Transverse colon (tissue), 4 donors: ENCODE measurements around the gene CPM. TPM values are rescaled to one million over a fixed set of nuclear protein-coding genes. Genes with fewer than 3 reads are reported as not detected.

ENCODE experiments used
- DNase-seq: peaks from one replicate; pipeline ENCODE4 v3.0.0-alpha.2; 2019
- H3K27ac ChIP-seq, 4 donors: fragments of 200-600 bp; sonication (generic); 2 replicates each; pipeline ENCODE4 v1.5.1; 2016 to 2018; ENCODE audit warnings: inconsistent platforms in 4 of 4
- H3K27me3 ChIP-seq: fragments of 200-600 bp; sonication (generic); 2 replicates; pipeline ENCODE4 v1.5.1; 2017; ENCODE audit warnings: inconsistent platforms
- H3K36me3 ChIP-seq, 4 donors: fragments of 200-600 bp; sonication (generic); 2 replicates each; pipeline ENCODE4 v1.5.1; 2017 to 2019; ENCODE audit warnings: inconsistent platforms in 4 of 4
- H3K4me1 ChIP-seq, 4 donors: fragments of 200-600 bp; sonication (generic); 2 replicates each; pipeline ENCODE4 v1.5.1; 2017 to 2020; ENCODE audit warnings: inconsistent platforms in 4 of 4
- H3K4me3 ChIP-seq, 4 donors: fragments of 200-600 bp; sonication (generic); 1 replicate in 1 of 4; 2 replicates in 3 of 4; pipeline versions ENCODE4 v1.5.1 to v1.6.1; 2017 to 2019; ENCODE audit warnings: inconsistent platforms in 4 of 4
- H3K9me3 ChIP-seq, 2 donors: fragments of 200-600 bp; sonication (generic); 2 replicates each; pipeline ENCODE4 v1.5.1; 2017 to 2019; ENCODE audit warnings: inconsistent platforms in 2 of 2
- EP300 ChIP-seq: sonication (generic); formaldehyde crosslinking; IDR thresholded peaks from one replicate; pipeline ENCODE4 v1.6.1; 2017; ENCODE audit warnings: antibody characterized with exemption, low read depth
- POLR2A ChIP-seq: fragments of 450-650 bp; IDR thresholded peaks from one replicate; pipeline ENCODE4 v1.6.1; 2016; ENCODE audit warnings: antibody characterized with exemption, mild to moderate bottlenecking, moderate library complexity
- POLR2AphosphoS5 ChIP-seq, 3 donors: sonication (generic); formaldehyde crosslinking; IDR thresholded peaks; one replicate each; pipeline ENCODE4 v1.6.1; 2016; ENCODE audit warnings: antibody characterized with exemption in 3 of 3
- WGBS, 2 donors: methylation state at CpG; one replicate each; pipeline ENCODE4 v1.1.5; 2018; ENCODE audit warnings: low coverage in 1 of 2; 5-methylcytosine and 5-hydroxymethylcytosine counted together
- in situ Hi-C, 4 donors: fragments of 200-750 bp; cut with MboI; loops; one replicate each; pipeline versions ENCODE4 v1.15.0 to v1.15.1; 2017; ENCODE audit warnings: low sequenced_read_pairs in 3 of 4, low pct_ligation_motif_present in 1 of 4, low pct_unique_long_range_greater_than_20kb in 1 of 4
- intact Hi-C: fragments of 100-400 bp; cut with DNase I; formaldehyde crosslinking; loops from one replicate; pipeline ENCODE4 v1.15.1; 2023; ENCODE audit warnings: low total_unique reads
- total RNA-seq, 4 donors: library from RNA; depleted of rRNA; stranded (reverse); fragments of >200 nt; gene quantifications; one replicate each; pipeline ENCODE4 v1.1.0, GENCODE V29; 2016
- TF ChIP-seq, protein P1 (sequence below), 5 experiments: fragments of 200-600 bp in 3 of 5; fragments of 450-650 bp in 2 of 5; sonication (generic) in 3 of 5; IDR thresholded peaks; 1 replicate in 2 of 5; 2 replicates in 3 of 5; pipeline ENCODE4 v1.5.1; 2016 to 2017; ENCODE audit warnings: antibody characterized with exemption in 5 of 5, inconsistent platforms in 3 of 5, mild to moderate bottlenecking in 2 of 5, moderate library complexity in 1 of 5

Gene CPM
- total RNA-seq, 4 donors from 2014 or later: 36.4 to 147 (median 107) TPM

DNA sequence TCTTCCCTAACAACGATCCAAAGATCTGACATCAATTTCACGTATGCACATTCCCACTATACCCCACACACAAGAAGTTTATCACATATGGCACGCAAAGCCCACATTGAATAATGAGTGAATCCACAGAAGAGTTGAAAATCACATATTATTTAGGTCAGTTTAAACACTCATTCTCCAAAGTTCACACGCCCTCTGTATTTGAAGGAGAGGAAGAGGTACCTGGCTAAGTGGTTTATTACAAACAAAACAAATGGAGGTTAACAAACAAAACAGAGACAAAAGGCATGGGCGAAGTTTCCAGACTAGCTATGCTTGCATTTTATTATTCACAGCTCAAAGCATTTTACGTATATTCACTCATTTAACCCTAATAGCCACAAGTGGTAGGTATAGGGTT, 41.8 kb downstream of the CPM start:
- Histone ChIP-seq H3K4me1 (no peaks in the 10 kb centered on the region), H3K9me3 (no peaks in the 10 kb centered on the region), H3K27me3 (no peaks in the 10 kb centered on the region), H3K4me3 (no peak overlapping the region), H3K27ac (no peak overlapping the region), H3K36me3 (no peaks in the 10 kb centered on the region)
- in situ Hi-C loops (no loop called here), intact Hi-C loops (no loop called here)
- WGBS, 2 donors: 65 to 76% methylated on average over 5 to 6 of the region's 6 CpGs
- no peak for TF ChIP-seq POLR2A
- TF ChIP-seq, protein P1, sequence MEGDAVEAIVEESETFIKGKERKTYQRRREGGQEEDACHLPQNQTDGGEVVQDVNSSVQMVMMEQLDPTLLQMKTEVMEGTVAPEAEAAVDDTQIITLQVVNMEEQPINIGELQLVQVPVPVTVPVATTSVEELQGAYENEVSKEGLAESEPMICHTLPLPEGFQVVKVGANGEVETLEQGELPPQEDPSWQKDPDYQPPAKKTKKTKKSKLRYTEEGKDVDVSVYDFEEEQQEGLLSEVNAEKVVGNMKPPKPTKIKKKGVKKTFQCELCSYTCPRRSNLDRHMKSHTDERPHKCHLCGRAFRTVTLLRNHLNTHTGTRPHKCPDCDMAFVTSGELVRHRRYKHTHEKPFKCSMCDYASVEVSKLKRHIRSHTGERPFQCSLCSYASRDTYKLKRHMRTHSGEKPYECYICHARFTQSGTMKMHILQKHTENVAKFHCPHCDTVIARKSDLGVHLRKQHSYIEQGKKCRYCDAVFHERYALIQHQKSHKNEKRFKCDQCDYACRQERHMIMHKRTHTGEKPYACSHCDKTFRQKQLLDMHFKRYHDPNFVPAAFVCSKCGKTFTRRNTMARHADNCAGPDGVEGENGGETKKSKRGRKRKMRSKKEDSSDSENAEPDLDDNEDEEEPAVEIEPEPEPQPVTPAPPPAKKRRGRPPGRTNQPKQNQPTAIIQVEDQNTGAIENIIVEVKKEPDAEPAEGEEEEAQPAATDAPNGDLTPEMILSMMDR (IDR thresholded peaks at IDR 0.05): no peak
- TF ChIP-seq EP300: no peak
- no peak for TF ChIP-seq POLR2AphosphoS5 (IDR thresholded peaks at IDR 0.05)
- DNase-seq: no peak

DNA sequence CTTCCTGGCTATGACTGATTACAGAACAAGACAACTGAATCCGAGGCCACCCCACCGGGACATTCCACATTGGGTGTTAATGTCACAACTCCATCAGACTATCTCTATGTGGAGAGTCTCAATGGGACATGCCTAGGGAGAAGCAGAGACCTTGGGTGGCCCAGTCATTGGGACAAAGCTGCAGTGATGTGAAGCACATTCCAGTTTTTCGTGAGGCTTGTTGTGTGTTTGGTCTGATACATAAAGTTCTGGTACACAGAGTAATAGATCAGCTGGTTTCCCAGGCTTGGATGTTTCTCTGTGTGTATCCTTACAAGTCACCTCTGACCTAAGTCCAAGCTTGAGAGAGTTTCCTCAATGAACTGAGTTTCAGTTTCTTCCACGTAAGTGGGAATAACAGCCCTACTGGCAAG, 42.3 kb downstream of the CPM start:
- no peaks in the 10 kb centered on the region for H3K4me1 ChIP-seq
- in situ Hi-C loops (no loop called here), intact Hi-C loops (no loop called here)
- H3K27me3 ChIP-seq: no peaks in the 10 kb centered on the region
- TF ChIP-seq POLR2AphosphoS5 (IDR thresholded peaks at IDR 0.05): no peak
- peak; percentile 42 for TF ChIP-seq EP300
- H3K4me3 ChIP-seq: no peak overlapping the region
- no peak for DNase-seq
- no peaks in the 10 kb centered on the region for H3K36me3 ChIP-seq
- 68 to 81% methylated on average over 3 to 4 of the region's 4 CpGs for WGBS, 2 donors
- H3K27ac ChIP-seq: no peak overlapping the region
- H3K9me3 ChIP-seq: no peaks in the 10 kb centered on the region

GRCh38 chr12:68888243-68888642, 44.7 kb downstream of the CPM start:
- no peaks in the 10 kb centered on the region for H3K4me1 ChIP-seq
- TF ChIP-seq POLR2AphosphoS5 (IDR thresholded peaks at IDR 0.05) (no peak), POLR2A (no peak), EP300 (no peak)
- TF ChIP-seq, protein P1 (IDR thresholded peaks at IDR 0.05): no peak
- no peaks in the 10 kb centered on the region for H3K27me3 ChIP-seq
- DNase-seq: no peak
- in situ Hi-C loops (no loop called here), intact Hi-C loops (no loop called here)
- no peaks in the 10 kb centered on the region for H3K9me3 ChIP-seq
- H3K36me3 ChIP-seq: peaks cover 0 to 2% (median 0%) of the 10 kb centered on the region in 4 donors
- H3K27ac ChIP-seq: no peak overlapping the region
- H3K4me3 ChIP-seq: no peak overlapping the region

DNA sequence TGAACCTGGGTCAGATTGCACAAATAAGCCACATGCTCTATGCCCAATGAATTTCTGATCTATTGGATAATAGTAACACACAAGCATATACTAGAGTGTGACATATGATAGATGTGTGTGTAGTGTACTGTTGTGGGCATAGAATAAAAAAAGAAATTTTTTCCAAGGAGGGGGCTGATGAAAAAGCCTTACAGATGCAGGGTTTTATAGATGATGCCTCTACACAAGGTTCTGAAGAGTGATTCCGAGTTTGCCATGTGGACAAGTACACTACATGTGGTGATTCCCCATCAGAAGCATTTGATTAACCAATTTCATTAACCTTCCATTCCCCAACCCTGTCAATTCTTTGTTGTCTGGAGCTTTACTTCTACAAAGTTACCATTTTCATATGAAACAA, 45.3 kb downstream of the CPM start:
- no peaks in the 10 kb centered on the region for H3K4me1 ChIP-seq
- 73 to 75% methylated on average over 1 of the region's 1 CpG for WGBS, 2 donors
- no peak for DNase-seq
- TF ChIP-seq EP300: no peak
- TF ChIP-seq, protein P1 (IDR thresholded peaks at IDR 0.05): no peak
- no peak for TF ChIP-seq POLR2A
- TF ChIP-seq POLR2AphosphoS5 (IDR thresholded peaks at IDR 0.05): no peak
- H3K27me3 ChIP-seq: no peaks in the 10 kb centered on the region
- no peak overlapping the region for H3K27ac ChIP-seq
- H3K4me3 ChIP-seq: no peak overlapping the region
- in situ Hi-C loops: no loop called here
- intact Hi-C loops: no loop called here
- peaks cover 0 to 8% (median 0%) of the 10 kb centered on the region in 4 donors for H3K36me3 ChIP-seq
- no peaks in the 10 kb centered on the region for H3K9me3 ChIP-seq
